Spleen (tissue), 7 donors: ENCODE results near the gene GSTP1.

ENCODE experiments used
- CTCF ChIP-seq, 11 experiments: fragments of 200-600 bp in 7 of 11; fragments of 450-650 bp in 4 of 11; sonication (generic) in 4 of 11; IDR thresholded peaks in 8 of 11; conservative IDR thresholded peaks in 3 of 11; 1 replicate in 7 of 11; 2 replicates in 4 of 11; pipeline versions ENCODE4 v1.4.0 to v1.8.0; 2016 to 2021; ENCODE audit warnings: antibody characterized with exemption in 11 of 11, inconsistent platforms in 4 of 11, mild to moderate bottlenecking in 1 of 11
- POLR2A ChIP-seq, 3 donors: fragments of 450-650 bp; IDR thresholded peaks; one replicate each; pipeline ENCODE4 v1.5.1; 2017; ENCODE audit warnings: antibody characterized with exemption in 3 of 3, mild to moderate bottlenecking in 1 of 3
- donor health status: DM: no; HTN: no; CAD: no; lungs with moderate emphysema.
- donor health status: DM: no; HTN: no; CAD: no.
- donor health status: DM: no; HTN: no; CAD: no.

DNA sequence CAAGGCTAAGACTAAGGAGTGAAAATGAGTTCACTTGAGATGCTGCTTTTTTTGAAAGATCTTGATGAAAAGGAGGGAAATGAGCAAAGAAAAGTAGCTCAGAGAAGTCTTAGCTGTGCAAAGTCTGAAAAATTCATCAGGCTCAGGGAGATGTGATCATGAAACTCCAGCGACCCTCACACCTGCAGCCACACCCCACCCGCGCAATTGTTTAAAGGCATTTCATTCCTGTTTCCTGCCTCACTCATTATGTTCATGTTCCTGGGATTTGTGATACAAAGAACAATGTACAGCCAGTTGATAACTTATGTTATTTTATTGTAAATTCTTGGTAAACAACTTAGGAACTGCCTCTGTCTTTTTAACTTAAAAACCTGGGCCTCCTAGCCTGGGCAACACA lies 8.7 kb upstream of the GSTP1 start:
- TF ChIP-seq CTCF (IDR thresholded peaks at IDR 0.05 in 8 of 11, conservative IDR thresholded peaks at IDR 0.05 in 3 of 11): no peak
- TF ChIP-seq POLR2A (IDR thresholded peaks at IDR 0.05): no peak
